HepG2 (cell line): ENCODE results near the gene ACAD8. TPM values are rescaled to one million over a fixed set of nuclear protein-coding genes. Genes with fewer than 3 reads are reported as not detected.

Experiments used
- ATAC-seq: fragments of 200-7000 bp; cut with Tn5 transposase; 3 replicates; pipeline ENCODE4 v1.9.1; 2020; ENCODE audit warnings: mild to moderate bottlenecking, moderate library complexity
- BruUV-seq: library from RNA; stranded (reverse); fragments of 400-500 nt; replicated peaks from 2 replicates; lab custom pipeline; 2021; lab: Mats Ljungman, UMichigan
- CTCF ChIA-PET: fragments of 300-600 bp; formaldehyde crosslinking; extraction: SDS; loops from one replicate; lab custom pipeline; 2021; ENCODE audit warnings: low total read pairs, inconsistent platforms, low intra/inter-chr PET ratio; lab: Yijun Ruan, JAX
- POLR2A ChIA-PET: fragments of 350-600 bp; sonication (Branson Sonifier 250); formaldehyde crosslinking; loops from one replicate; lab custom pipeline; 2020; ENCODE audit warnings: antibody characterized with exemption, inconsistent platforms; lab: Yijun Ruan, JAX
- DNase-seq: peaks from one replicate; pipeline ENCODE4 v3.0.0-alpha.2; 2015; ENCODE audit warnings: low spot score
- FAIRE-seq: peaks from 3 replicates; lab custom pipeline; 2011; peaks lifted over from hg19 to GRCh38; lab: Jason Lieb, UNC
- H2AFZ ChIP-seq: one replicate; pipeline ENCODE4 v1.6.1; 2011; ENCODE audit warnings: low read length, inconsistent platforms
- H3K27ac ChIP-seq: fragments of 300-600 bp; 3 replicates; pipeline ENCODE4 v1.8.0; 2011; ENCODE audit warnings: mixed run types, mild to moderate bottlenecking, mixed read lengths, low read length, inconsistent platforms; ENCODE audit not compliant: insufficient read depth; ENCODE audit errors: extremely low read length
- H3K27me3 ChIP-seq, 2 experiments: fragments of 200-600 bp in 1 of 2; 2 replicates in 1 of 2; 3 replicates in 1 of 2; pipeline versions ENCODE4 v1.6.0 to v1.8.0; 2011; ENCODE audit warnings: low read length in 2 of 2, mild to moderate bottlenecking in 2 of 2, moderate library complexity in 2 of 2, inconsistent platforms in 1 of 2; ENCODE audit not compliant: insufficient read depth in 2 of 2, control insufficient read depth in 1 of 2
- H3K36me3 ChIP-seq, 2 experiments: fragments of 200-600 bp in 1 of 2; replicated peaks in 1 of 2; 2 replicates in 1 of 2; 3 replicates in 1 of 2; pipeline versions ENCODE4 v1.5.1 to v1.8.0; 2011; ENCODE audit warnings: low read length in 2 of 2, inconsistent platforms in 1 of 2; ENCODE audit not compliant: insufficient read depth in 2 of 2, control insufficient read depth in 1 of 2
- H3K4me1 ChIP-seq: 2 replicates; pipeline ENCODE4 v1.5.1; 2012; ENCODE audit warnings: low read length, inconsistent platforms; ENCODE audit not compliant: insufficient read depth
- H3K4me2 ChIP-seq: 2 replicates; pipeline ENCODE4 v1.6.0; 2011; ENCODE audit warnings: low read depth, low read length, inconsistent platforms
- H3K4me3 ChIP-seq, 3 experiments: fragments of 200-600 bp in 1 of 3; sonication (generic), shearing (Covaris generic) in 1 of 3; replicated peaks in 1 of 3; 2 replicates each; pipeline ENCODE4 v1.5.1; 2011 to 2016; ENCODE audit warnings: low read length in 3 of 3, inconsistent platforms in 2 of 3, low read depth in 2 of 3, mild to moderate bottlenecking in 2 of 3, control low read depth in 1 of 3, mixed read lengths in 1 of 3; ENCODE audit not compliant: insufficient read depth in 1 of 3
- H3K79me2 ChIP-seq: one replicate; pipeline ENCODE4 v1.6.1; 2011; ENCODE audit warnings: low read length, inconsistent platforms; ENCODE audit not compliant: insufficient read depth
- H3K9ac ChIP-seq: 2 replicates; pipeline ENCODE4 v1.6.0; 2011; ENCODE audit warnings: mild to moderate bottlenecking, low read depth, low read length, inconsistent platforms; ENCODE audit not compliant: insufficient read depth
- H3K9me3 ChIP-seq: 2 replicates; pipeline ENCODE4 v1.5.1; 2012; ENCODE audit warnings: mild to moderate bottlenecking, low read length
- H4K20me1 ChIP-seq: 2 replicates; pipeline ENCODE4 v1.6.0; 2011; ENCODE audit warnings: inconsistent platforms, mild to moderate bottlenecking, low read length, moderate library complexity; ENCODE audit not compliant: insufficient read depth
- ARID5B ChIP-seq: IDR thresholded peaks from 2 replicates; pipeline ENCODE4 v1.4.0; 2020; ENCODE audit warnings: mild to moderate bottlenecking, missing genetic modification reagents
- BCL3 ChIP-seq: sonication (generic); formaldehyde crosslinking; IDR thresholded peaks from 2 replicates; pipeline ENCODE4 v1.5.1; 2020; ENCODE audit warnings: mild to moderate bottlenecking, missing genetic modification reagents, moderate library complexity
- CHCHD3 ChIP-seq: sonication (generic); formaldehyde crosslinking; IDR thresholded peaks from 2 replicates; pipeline ENCODE4 v1.8.0; 2022; ENCODE audit warnings: mild to moderate bottlenecking, missing genetic modification reagents, moderate library complexity
- FOXA3 ChIP-seq: IDR thresholded peaks from 2 replicates; pipeline ENCODE4 v1.6.1; 2016; ENCODE audit warnings: missing genetic modification reagents, missing compliant biosample characterization
- HMG20A ChIP-seq: IDR thresholded peaks from 2 replicates; pipeline ENCODE4 v1.6.1; 2016; ENCODE audit warnings: borderline replicate concordance
- MLX ChIP-seq: IDR thresholded peaks from 2 replicates; pipeline ENCODE4 v1.6.1; 2016
- NR0B2 ChIP-seq: sonication (generic); formaldehyde crosslinking; IDR thresholded peaks from 2 replicates; pipeline ENCODE4 v1.4.0; 2020; ENCODE audit warnings: mild to moderate bottlenecking, missing genetic modification reagents
- NR2F1 ChIP-seq, 2 experiments: fragments of 450-650 bp in 1 of 2; formaldehyde crosslinking in 1 of 2; IDR thresholded peaks; 2 replicates each; pipeline versions ENCODE4 v1.5.0 to v1.6.1; 2016 to 2020; ENCODE audit warnings: mild to moderate bottlenecking in 1 of 2, missing compliant biosample characterization in 1 of 2, missing genetic modification reagents in 1 of 2, moderate library complexity in 1 of 2
- RFXANK ChIP-seq: IDR thresholded peaks from 2 replicates; pipeline ENCODE4 v1.6.1; 2016
- SAP130 ChIP-seq: IDR thresholded peaks from 2 replicates; pipeline ENCODE4 v1.6.1; 2016; ENCODE audit warnings: low read depth
- TBX2 ChIP-seq: sonication (generic); formaldehyde crosslinking; IDR thresholded peaks from 2 replicates; pipeline ENCODE4 v1.5.0; 2020; ENCODE audit warnings: missing genetic modification reagents, mild to moderate bottlenecking, borderline replicate concordance
- TEF ChIP-seq: sonication (generic); formaldehyde crosslinking; IDR thresholded peaks from 2 replicates; pipeline ENCODE4 v1.5.0; 2020; ENCODE audit warnings: missing genetic modification reagents
- ZHX1 ChIP-seq: sonication (generic); formaldehyde crosslinking; IDR thresholded peaks from 2 replicates; pipeline ENCODE4 v1.8.1; 2022; ENCODE audit warnings: low read depth, mild to moderate bottlenecking, missing genetic modification reagents
- ZNF234 ChIP-seq: sonication (generic); formaldehyde crosslinking; conservative IDR thresholded peaks from 2 replicates; pipeline ENCODE4 v1.5.1; 2020; ENCODE audit warnings: mild to moderate bottlenecking, missing genetic modification reagents
- WGBS: methylation state at CpG from one replicate; pipeline ENCODE4 v1.1.6; 2017; ENCODE audit warnings: low lambda C conversion rate; 5-methylcytosine and 5-hydroxymethylcytosine counted together
- in situ Hi-C: cut with HindIII; loops from 2 replicates; pipeline ENCODE4 v1.10.0; 2017; ENCODE audit warnings: low pct_unique_long_range_greater_than_20kb; ENCODE audit not compliant: extremely low pct_ligation_motif_present
- intact Hi-C: fragments of 100-400 bp; cut with micrococcal nuclease; formaldehyde crosslinking; loops from one replicate; pipeline ENCODE4 v1.10.0; 2022; ENCODE audit not compliant: unreplicated experiment
- polyA plus RNA-seq, 8 experiments: library from polyadenylated mRNA; depleted of rRNA in 3 of 8; stranded (reverse) in 7 of 8; unstranded in 1 of 8; fragments of >200 nt; fragmentation: Illumina TruSeq in 4 of 8; extraction: Trizol in 4 of 8; gene quantifications; 2 replicates each; pipeline versions ENCODE4 v1.2.1 to v1.2.3, GENCODE V29; 2011 to 2016; ENCODE audit warnings: low read depth in 4 of 8, missing spikeins in 1 of 8, mixed read lengths in 1 of 8; ENCODE audit not compliant: insufficient read depth in 1 of 8
- total RNA-seq, 5 experiments: library from RNA; depleted of rRNA; stranded (reverse); fragments of >200 nt; fragmentation: Illumina TruSeq; extraction: Trizol; gene quantifications; 2 replicates each; pipeline ENCODE4 v1.2.3, GENCODE V29; 2016; ENCODE audit warnings: low read depth in 1 of 5

The ACAD8 gene
- total and polyA plus RNA-seq, 2 of the 13 experiments (the other 11 are each of a cell fraction or from before 2014, with no cell fraction given): 13.5 to 20.3 TPM

- CTCF ChIA-PET: no interaction called here
- Histone ChIP-seq H3K27me3 (no peaks in the 10 kb centered on the region), H3K27ac (peak overlapping the region; percentile 20), H3K4me1 (peaks cover 26% of the 10 kb centered on the region), H3K4me3 (no peak overlapping the region), H4K20me1 (peaks cover 7% of the 10 kb centered on the region), H3K9ac (no peak overlapping the region), H2AFZ (no peak overlapping the region), H3K36me3 (peaks cover 3 to 5% of the 10 kb centered on the region in 2 experiments; a peak in 3 of 5 replicates), H3K79me2 (no peaks in the 10 kb centered on the region), H3K9me3 (no peaks in the 10 kb centered on the region), H3K4me2 (no peak overlapping the region)
- WGBS: 23% methylated on average over 3 of the region's 3 CpGs
- POLR2A ChIA-PET: interaction anchor here (1.8 kb wide), 1 partner anchor 11 kb away, joined by 24 read pairs; the partner anchor contains the start of genes NCAPD3 and VPS26B
- BruUV-seq: no TSS peak
- peak; percentile 67 for FAIRE-seq
- intact Hi-C loops (no loop called here), in situ Hi-C loops (no loop called here)
- peak; percentile 94 for ATAC-seq
- peak; percentile 41 for DNase-seq
- TF ChIP-seq RFXANK (no peak), MLX (0 out of 2 replicates have a peak, but pooled peaks have one; percentile 10), CHCHD3 (CRISPR knock-in tag) (no peak), TEF (CRISPR knock-in tag) (no peak), FOXA3 (CRISPR knock-in tag) (peak; percentile 28; the same call in 1 of the 2 replicates), NR2F1 (CRISPR knock-in tag; IDR thresholded peaks at IDR 0.05) (peak; percentile 40 to 42; a peak in 3 of 4 replicates), TBX2 (CRISPR knock-in tag) (peak; percentile 51; the same call in 1 of the 2 replicates), NR0B2 (CRISPR knock-in tag) (no peak), ARID5B (CRISPR knock-in tag) (peak; percentile 73), ZHX1 (no peak), SAP130 (CRISPR knock-in tag) (peak; percentile 69), ZNF234 (CRISPR knock-in tag) (no peak), HMG20A (CRISPR knock-in tag) (peak; percentile 16; the same call in 1 of the 2 replicates), BCL3 (CRISPR knock-in tag) (no peak)
Observed at GRCh38 chr11:134235399-134235798, 18.0 kb upstream of the ACAD8 start.
